GM23338 (cell line): ENCODE results near the gene ENPEP. TPM values are rescaled to one million over a fixed set of nuclear protein-coding genes. Genes with fewer than 3 reads are reported as not detected.

Experiments used
- ATAC-seq: fragments of 200-7000 bp; cut with Tn5 transposase; 3 replicates; pipeline ENCODE4 v1.9.1; 2020
- DNase-seq: peaks from one replicate; pipeline ENCODE4 v3.0.0-alpha.2; 2015; ENCODE audit warnings: low spot score
- H2AFZ ChIP-seq: fragments of 200-600 bp; sonication (generic); 2 replicates; pipeline ENCODE4 v1.8.0; 2016; ENCODE audit warnings: antibody characterized with exemption, mild to moderate bottlenecking, moderate library complexity
- H3F3A ChIP-seq: fragments of 200-600 bp; sonication (generic); replicated peaks from 2 replicates; pipeline ENCODE4 v1.8.0; 2017; ENCODE audit warnings: antibody characterized with exemption, mixed run types, low read depth
- H3K27ac ChIP-seq: fragments of 200-600 bp; sonication (generic); 2 replicates; pipeline ENCODE4 v1.6.1; 2016; ENCODE audit warnings: low read depth
- H3K27me3 ChIP-seq: fragments of 200-600 bp; sonication (generic); 2 replicates; pipeline ENCODE4 v1.8.0; 2016; ENCODE audit warnings: mild to moderate bottlenecking, mixed run types, moderate library complexity; ENCODE audit not compliant: insufficient read depth
- H3K36me3 ChIP-seq: fragments of 200-600 bp; sonication (generic); 2 replicates; pipeline ENCODE4 v1.8.0; 2016; ENCODE audit warnings: mild to moderate bottlenecking; ENCODE audit not compliant: insufficient read depth
- H3K4me1 ChIP-seq: fragments of 200-600 bp; sonication (generic); 2 replicates; pipeline ENCODE4 v1.8.0; 2016; ENCODE audit warnings: mild to moderate bottlenecking, moderate library complexity; ENCODE audit not compliant: insufficient read depth
- H3K4me2 ChIP-seq: fragments of 200-600 bp; sonication (generic); 2 replicates; pipeline ENCODE4 v1.7.1; 2017; ENCODE audit warnings: mixed run types
- H3K4me3 ChIP-seq: fragments of 200-600 bp; sonication (generic); 2 replicates; pipeline ENCODE4 v1.6.1; 2016; ENCODE audit warnings: mixed run types
- H3K79me2 ChIP-seq: fragments of 200-600 bp; sonication (generic); replicated peaks from 2 replicates; pipeline ENCODE4 v1.8.0; 2017; ENCODE audit warnings: mild to moderate bottlenecking; ENCODE audit not compliant: insufficient read depth
- H3K9me2 ChIP-seq: fragments of 200-600 bp; sonication (generic); 2 replicates; pipeline ENCODE4 v1.8.0; 2017; ENCODE audit not compliant: insufficient read depth
- H4K20me1 ChIP-seq: fragments of 200-600 bp; sonication (generic); replicated peaks from 2 replicates; pipeline ENCODE4 v1.8.0; 2017; ENCODE audit warnings: mild to moderate bottlenecking; ENCODE audit not compliant: insufficient read depth
- H3K27ac Mint-ChIP-seq: 2 replicates; pipeline ENCODE4 v1.8.0; 2020; ENCODE audit warnings: inconsistent platforms, mild to moderate bottlenecking, moderate library complexity, mixed read lengths
- H3K27me3 Mint-ChIP-seq: 3 replicates; pipeline ENCODE4 v1.8.0; 2022; ENCODE audit warnings: low read depth, mild to moderate bottlenecking, moderate library complexity, mixed read lengths, inconsistent platforms; ENCODE audit not compliant: insufficient read depth, poor library complexity
- H3K36me3 Mint-ChIP-seq: 3 replicates; pipeline ENCODE4 v1.8.0; 2021; ENCODE audit warnings: low read depth, mild to moderate bottlenecking, inconsistent platforms, moderate library complexity, mixed read lengths
- H3K4me1 Mint-ChIP-seq: 3 replicates; pipeline ENCODE4 v1.8.0; 2020; ENCODE audit warnings: mild to moderate bottlenecking, inconsistent platforms, mixed read lengths
- H3K4me3 Mint-ChIP-seq: 3 replicates; pipeline ENCODE4 v1.8.0; 2021; ENCODE audit warnings: moderate library complexity, mild to moderate bottlenecking, inconsistent platforms, mixed read lengths
- H3K9me3 Mint-ChIP-seq: 3 replicates; pipeline ENCODE4 v1.8.0; 2020; ENCODE audit warnings: moderate library complexity, mild to moderate bottlenecking, inconsistent platforms, mixed read lengths
- CREB1 ChIP-seq: fragments of 250-450 bp; sonication (Bioruptor Pico); IDR thresholded peaks from 2 replicates; pipeline ENCODE4 v1.5.0; 2020; ENCODE audit warnings: low read depth, mild to moderate bottlenecking, moderate library complexity
- ETS1 ChIP-seq: IDR thresholded peaks from 2 replicates; pipeline ENCODE4 v1.6.1; 2016; ENCODE audit warnings: antibody characterized with exemption
- EZH2 ChIP-seq: fragments of 200-600 bp; sonication (generic); IDR thresholded peaks from one replicate; pipeline ENCODE4 v1.8.0; 2017; ENCODE audit warnings: antibody characterized with exemption, mild to moderate bottlenecking, low read depth; ENCODE audit not compliant: unreplicated experiment
- JUNB ChIP-seq: IDR thresholded peaks from one replicate; pipeline ENCODE4 v1.6.1; 2016; ENCODE audit warnings: antibody characterized with exemption; ENCODE audit not compliant: unreplicated experiment
- NANOG ChIP-seq: IDR thresholded peaks from 2 replicates; pipeline ENCODE4 v1.6.1; 2016; ENCODE audit warnings: antibody characterized with exemption, borderline replicate concordance
- POLR2AphosphoS5 ChIP-seq: IDR thresholded peaks from 2 replicates; pipeline ENCODE4 v1.6.1; 2016; ENCODE audit warnings: antibody characterized with exemption, low read depth
- STAT1 ChIP-seq: IDR thresholded peaks from one replicate; pipeline ENCODE4 v1.6.1; 2016; ENCODE audit warnings: antibody characterized with exemption; ENCODE audit not compliant: unreplicated experiment
- ZNF114 ChIP-seq: fragments of 250-450 bp; sonication (Bioruptor Pico); IDR thresholded peaks from 2 replicates; pipeline ENCODE4 v1.5.0; 2020; ENCODE audit warnings: mild to moderate bottlenecking, moderate library complexity
- ZNF462 ChIP-seq: fragments of 250-450 bp; sonication (Bioruptor Pico); IDR thresholded peaks from 2 replicates; pipeline ENCODE4 v1.5.0; 2020; ENCODE audit warnings: mild to moderate bottlenecking, moderate library complexity
- polyA plus RNA-seq: library from polyadenylated mRNA; unstranded; fragments of >200 nt; fragmentation: Nextera tagmentation; extraction: Ambion mirVana; gene quantifications from 2 replicates; pipeline ENCODE4 v1.2.1, GENCODE V29; 2016
- total RNA-seq: library from RNA; depleted of rRNA; stranded (reverse); fragments of >200 nt; shearing (Covaris generic); gene quantifications from 2 replicates; pipeline ENCODE4 v1.2.3, GENCODE V29; 2014
- TF ChIP-seq, protein P1 (sequence below), 2 experiments: fragments of 200-600 bp in 1 of 2; sonication (generic) in 1 of 2; conservative IDR thresholded peaks; 2 replicates each; pipeline versions ENCODE4 v1.5.1 to v1.6.1; 2016 to 2017; ENCODE audit warnings: antibody characterized with exemption in 2 of 2, low read depth in 2 of 2, mild to moderate bottlenecking in 2 of 2, moderate library complexity in 1 of 2

ENPEP gene
- total and polyA plus RNA-seq, 2 experiments from 2014 or later = 0.79 to 1.5 TPM

GRCh38 chr4:110442309-110442708, 33.6 kb upstream of the ENPEP start:
- Mint-ChIP-seq H3K27me3 (peaks cover 3% of the 10 kb centered on the region), H3K4me3 (no peak overlapping the region), H3K36me3 (no peaks in the 10 kb centered on the region), H3K9me3 (no peaks in the 10 kb centered on the region), H3K27ac (no peak overlapping the region), H3K4me1 (peaks cover 3% of the 10 kb centered on the region)
- Histone ChIP-seq H4K20me1 (no peaks in the 10 kb centered on the region), H3F3A (no peaks in the 10 kb centered on the region), H3K27me3 (no peaks in the 10 kb centered on the region), H3K79me2 (no peaks in the 10 kb centered on the region), H3K4me3 (no peak overlapping the region), H3K4me2 (no peak overlapping the region), H2AFZ (no peak overlapping the region), H3K27ac (no peak overlapping the region), H3K4me1 (no peaks in the 10 kb centered on the region), H3K36me3 (no peaks in the 10 kb centered on the region), H3K9me2 (no peaks in the 10 kb centered on the region)
- TF ChIP-seq, protein P1, sequence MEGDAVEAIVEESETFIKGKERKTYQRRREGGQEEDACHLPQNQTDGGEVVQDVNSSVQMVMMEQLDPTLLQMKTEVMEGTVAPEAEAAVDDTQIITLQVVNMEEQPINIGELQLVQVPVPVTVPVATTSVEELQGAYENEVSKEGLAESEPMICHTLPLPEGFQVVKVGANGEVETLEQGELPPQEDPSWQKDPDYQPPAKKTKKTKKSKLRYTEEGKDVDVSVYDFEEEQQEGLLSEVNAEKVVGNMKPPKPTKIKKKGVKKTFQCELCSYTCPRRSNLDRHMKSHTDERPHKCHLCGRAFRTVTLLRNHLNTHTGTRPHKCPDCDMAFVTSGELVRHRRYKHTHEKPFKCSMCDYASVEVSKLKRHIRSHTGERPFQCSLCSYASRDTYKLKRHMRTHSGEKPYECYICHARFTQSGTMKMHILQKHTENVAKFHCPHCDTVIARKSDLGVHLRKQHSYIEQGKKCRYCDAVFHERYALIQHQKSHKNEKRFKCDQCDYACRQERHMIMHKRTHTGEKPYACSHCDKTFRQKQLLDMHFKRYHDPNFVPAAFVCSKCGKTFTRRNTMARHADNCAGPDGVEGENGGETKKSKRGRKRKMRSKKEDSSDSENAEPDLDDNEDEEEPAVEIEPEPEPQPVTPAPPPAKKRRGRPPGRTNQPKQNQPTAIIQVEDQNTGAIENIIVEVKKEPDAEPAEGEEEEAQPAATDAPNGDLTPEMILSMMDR (conservative IDR thresholded peaks at IDR 0.05; ENCODE audit: low read depth in 2 of 2) = peak; percentile 25 to 61; a peak in 2 of 4 replicates
- TF ChIP-seq EZH2 = no peak
- DNase-seq = peak; percentile 14
- ATAC-seq = no peak

DNA sequence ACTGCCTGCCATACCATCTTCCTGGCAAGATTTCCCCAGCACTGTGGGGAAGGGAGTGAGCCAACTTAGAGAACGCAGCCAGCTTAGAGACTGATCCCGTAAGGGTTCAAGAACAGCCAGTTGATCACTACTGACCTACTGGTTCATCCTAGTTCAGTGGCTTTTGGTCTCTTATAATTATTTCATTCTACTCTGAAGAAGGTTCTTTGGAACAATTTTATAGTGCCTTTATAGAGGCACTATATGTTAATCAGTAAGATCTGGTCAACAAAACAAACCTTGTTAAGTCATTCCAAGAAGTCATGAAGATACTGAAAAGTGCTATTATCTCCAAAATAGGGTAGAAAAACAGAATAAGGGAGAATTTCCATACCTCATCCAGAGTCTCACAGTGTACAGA, 33.2 kb upstream of the ENPEP start:
- H3K36me3 Mint-ChIP-seq = no peaks in the 10 kb centered on the region
- Histone ChIP-seq H3K4me1 (no peaks in the 10 kb centered on the region), H4K20me1 (no peaks in the 10 kb centered on the region), H3K4me2 (no peak overlapping the region), H3F3A (no peaks in the 10 kb centered on the region), H3K27me3 (no peaks in the 10 kb centered on the region), H3K79me2 (no peaks in the 10 kb centered on the region), H3K4me3 (no peak overlapping the region), H3K36me3 (no peaks in the 10 kb centered on the region), H3K27ac (no peak overlapping the region), H3K9me2 (no peaks in the 10 kb centered on the region), H2AFZ (no peak overlapping the region)
- H3K9me3 Mint-ChIP-seq = no peaks in the 10 kb centered on the region
- no peak overlapping the region for H3K27ac Mint-ChIP-seq
- DNase-seq (no peak), ATAC-seq (no peak)
- TF ChIP-seq ETS1 (no peak), POLR2AphosphoS5 (no peak), ZNF114 (CRISPR knock-in tag) (no peak), CREB1 (no peak), EZH2 (no peak), JUNB (no peak), STAT1 (no peak), ZNF462 (CRISPR knock-in tag) (no peak), NANOG (no peak)
- TF ChIP-seq, protein P1 (conservative IDR thresholded peaks at IDR 0.05; ENCODE audit: low read depth in 2 of 2) = no peak
- no peak overlapping the region for H3K4me3 Mint-ChIP-seq
- no peaks in the 10 kb centered on the region for H3K27me3 Mint-ChIP-seq
- H3K4me1 Mint-ChIP-seq = no peaks in the 10 kb centered on the region
